Stimulated activated CD4-positive, alpha-beta T cell treated with anti-CD3 and anti-CD28 coated beads, Interleukin-4, amount 100 ng/mL, for 24 hours (primary cell): ENCODE results near the gene IPP.
"Not testable (repeated sequence)": the region's sequence is repeated elsewhere in the genome, so short reads cannot be mapped to it uniquely, and the experiment has no call there.

Source experiments
- DNase-seq: peaks from one replicate; pipeline ENCODE4 v3.0.0-alpha.2; 2020

The IPP gene

GRCh38 chr1:45739137-45739536 lies 11.3 kb downstream of the IPP start:
- DNase-seq: no peak

GRCh38 chr1:45730780-45731319 lies 19.6 kb downstream of the IPP start:
- no peak for DNase-seq

- no peak for DNase-seq
These were observed 20.2 kb downstream of the IPP start for GRCh38 chr1:45730075-45730779.

- not testable (repeated sequence) for DNase-seq
These were observed 24.4 kb downstream of the IPP start for GRCh38 chr1:45726007-45726406.

- no peak for DNase-seq
These were observed 27.1 kb downstream of the IPP start for GRCh38 chr1:45723248-45723930.

GRCh38 chr1:45722809-45723208 lies 27.6 kb downstream of the IPP start:
- no peak for DNase-seq

GRCh38 chr1:45721207-45721606 lies 29.2 kb downstream of the IPP start:
- DNase-seq: no peak

- no peak for DNase-seq
These were observed 32.2 kb downstream of the IPP start for GRCh38 chr1:45718289-45718688.

- not testable (repeated sequence) for DNase-seq
These were observed 33.1 kb downstream of the IPP start for GRCh38 chr1:45717386-45717785.

GRCh38 chr1:45716700-45717099 lies 33.8 kb downstream of the IPP start:
- DNase-seq: no peak

GRCh38 chr1:45713711-45714110 lies 36.7 kb downstream of the IPP start:
- no peak for DNase-seq

GRCh38 chr1:45704637-45705036 lies 45.8 kb downstream of the IPP start:
- no peak for DNase-seq

GRCh38 chr1:45694823-45695222 lies 55.6 kb downstream of the IPP start:
- no peak for DNase-seq

GRCh38 chr1:45693811-45694210 lies 56.6 kb downstream of the IPP start:
- not testable (repeated sequence) for DNase-seq

- peak; percentile 83 for DNase-seq
These were observed 62.4 kb downstream of the IPP start, which contains the start of gene TMEM69 for GRCh38 chr1:45687754-45688740. TSS of gene TMEM69 (plus strand) at chr1:45688181. CDS start at chr1:45691069, 2,888 bp downstream.

GRCh38 chr1:45687014-45687753 lies 63.3 kb downstream of the IPP start:
- DNase-seq: peak; percentile 97

GRCh38 chr1:45686288-45687013 lies 64.0 kb downstream of the IPP start, which contains the start of gene GPBP1L1:
TSS of gene GPBP1L1 (minus strand) at chr1:45686533. CDS start at chr1:45659087, 27,446 bp downstream.
- peak; percentile 98 for DNase-seq

- peak; percentile 69 for DNase-seq
These were observed 64.5 kb downstream of the IPP start for GRCh38 chr1:45686015-45686287.

- no peak for DNase-seq
These were observed 65.0 kb downstream of the IPP start for GRCh38 chr1:45685308-45686014.

- DNase-seq: no peak
These were observed 66.1 kb downstream of the IPP start for GRCh38 chr1:45684402-45684801.

GRCh38 chr1:45682942-45683341 lies 67.5 kb downstream of the IPP start:
- DNase-seq: no peak
